Activated CD4-positive, alpha-beta T cell treated with anti-CD3 and anti-CD28 coated beads for 24 hours (primary cell): ENCODE data around the gene AFF1.
A peak's percentile ranks its signal among the peaks of the same experiment; 100 is the strongest.

ENCODE experiments used
- DNase-seq, 2 donors: peaks; one replicate each; pipeline ENCODE4 v3.0.0-alpha.2; 2020; ENCODE audit warnings: low read depth in 2 of 2

The AFF1 gene, protein sequence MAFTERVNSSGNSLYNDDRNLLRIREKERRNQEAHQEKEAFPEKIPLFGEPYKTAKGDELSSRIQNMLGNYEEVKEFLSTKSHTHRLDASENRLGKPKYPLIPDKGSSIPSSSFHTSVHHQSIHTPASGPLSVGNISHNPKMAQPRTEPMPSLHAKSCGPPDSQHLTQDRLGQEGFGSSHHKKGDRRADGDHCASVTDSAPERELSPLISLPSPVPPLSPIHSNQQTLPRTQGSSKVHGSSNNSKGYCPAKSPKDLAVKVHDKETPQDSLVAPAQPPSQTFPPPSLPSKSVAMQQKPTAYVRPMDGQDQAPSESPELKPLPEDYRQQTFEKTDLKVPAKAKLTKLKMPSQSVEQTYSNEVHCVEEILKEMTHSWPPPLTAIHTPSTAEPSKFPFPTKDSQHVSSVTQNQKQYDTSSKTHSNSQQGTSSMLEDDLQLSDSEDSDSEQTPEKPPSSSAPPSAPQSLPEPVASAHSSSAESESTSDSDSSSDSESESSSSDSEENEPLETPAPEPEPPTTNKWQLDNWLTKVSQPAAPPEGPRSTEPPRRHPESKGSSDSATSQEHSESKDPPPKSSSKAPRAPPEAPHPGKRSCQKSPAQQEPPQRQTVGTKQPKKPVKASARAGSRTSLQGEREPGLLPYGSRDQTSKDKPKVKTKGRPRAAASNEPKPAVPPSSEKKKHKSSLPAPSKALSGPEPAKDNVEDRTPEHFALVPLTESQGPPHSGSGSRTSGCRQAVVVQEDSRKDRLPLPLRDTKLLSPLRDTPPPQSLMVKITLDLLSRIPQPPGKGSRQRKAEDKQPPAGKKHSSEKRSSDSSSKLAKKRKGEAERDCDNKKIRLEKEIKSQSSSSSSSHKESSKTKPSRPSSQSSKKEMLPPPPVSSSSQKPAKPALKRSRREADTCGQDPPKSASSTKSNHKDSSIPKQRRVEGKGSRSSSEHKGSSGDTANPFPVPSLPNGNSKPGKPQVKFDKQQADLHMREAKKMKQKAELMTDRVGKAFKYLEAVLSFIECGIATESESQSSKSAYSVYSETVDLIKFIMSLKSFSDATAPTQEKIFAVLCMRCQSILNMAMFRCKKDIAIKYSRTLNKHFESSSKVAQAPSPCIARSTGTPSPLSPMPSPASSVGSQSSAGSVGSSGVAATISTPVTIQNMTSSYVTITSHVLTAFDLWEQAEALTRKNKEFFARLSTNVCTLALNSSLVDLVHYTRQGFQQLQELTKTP

DNA sequence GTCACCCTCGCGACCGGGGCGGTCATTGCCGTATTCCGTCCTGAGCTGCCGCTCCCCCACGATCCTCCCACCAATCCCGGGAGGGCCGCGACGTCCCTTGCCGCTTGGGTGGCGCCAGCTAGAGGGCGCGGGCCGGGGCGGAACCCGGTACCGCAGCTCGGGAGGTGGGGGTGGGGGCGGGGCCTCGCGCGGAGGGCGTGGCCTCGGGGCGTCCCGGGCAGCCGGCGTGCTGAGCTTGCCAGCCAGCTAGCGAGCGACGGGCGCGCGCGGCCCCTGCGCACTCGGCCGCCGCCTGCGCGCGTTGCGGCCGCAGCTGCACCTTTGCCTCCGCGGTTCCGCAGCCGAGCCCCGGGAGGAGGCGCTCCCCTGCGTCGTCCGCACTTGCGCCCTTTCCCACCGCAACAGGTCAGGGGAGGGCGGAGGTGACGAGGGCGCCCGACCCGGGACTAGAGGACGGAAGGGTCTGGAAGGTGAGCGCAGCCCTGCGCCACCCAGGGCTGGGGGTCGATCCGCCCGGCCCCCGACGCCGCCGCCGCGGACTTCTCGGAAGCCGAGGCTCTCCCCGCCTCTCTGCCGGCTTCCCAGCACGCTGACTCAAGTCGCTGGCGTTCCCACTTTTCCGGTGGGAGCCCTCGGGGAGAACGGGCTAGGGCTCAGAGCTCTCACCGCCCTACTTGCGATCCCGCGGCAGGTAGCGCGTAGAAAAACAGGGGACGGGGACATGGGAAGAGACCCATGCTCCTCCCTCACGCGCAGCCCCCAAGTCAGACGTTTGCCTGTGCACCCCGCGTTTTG lies at the start of gene AFF1:
AFF1 (plus strand) TSS at position 241 of the 795 bp plus-strand sequence. CDS start 13,523 bp downstream, outside the sequence.
- peak; percentile 74 for DNase-seq

DNA sequence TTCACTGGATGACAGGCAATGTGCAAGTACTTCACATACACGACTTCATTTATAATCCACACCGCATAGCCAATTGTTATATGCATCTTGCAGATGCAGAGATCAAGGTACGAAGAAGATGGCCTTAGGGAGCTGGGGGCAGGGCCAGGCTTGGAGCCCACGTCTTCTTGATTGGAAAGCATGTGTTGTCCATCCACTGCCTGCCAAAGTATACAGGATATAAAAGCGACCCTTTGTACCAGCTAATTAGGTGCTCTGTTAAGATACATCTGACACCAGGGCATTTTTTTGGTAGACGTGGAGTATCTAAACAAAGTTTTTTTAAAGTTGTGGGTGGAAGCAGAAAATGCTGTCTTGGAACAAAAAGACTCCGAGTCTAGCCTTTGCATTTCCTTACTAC lies 44.0 kb upstream of the AFF1 start:
- no peak for DNase-seq

DNA sequence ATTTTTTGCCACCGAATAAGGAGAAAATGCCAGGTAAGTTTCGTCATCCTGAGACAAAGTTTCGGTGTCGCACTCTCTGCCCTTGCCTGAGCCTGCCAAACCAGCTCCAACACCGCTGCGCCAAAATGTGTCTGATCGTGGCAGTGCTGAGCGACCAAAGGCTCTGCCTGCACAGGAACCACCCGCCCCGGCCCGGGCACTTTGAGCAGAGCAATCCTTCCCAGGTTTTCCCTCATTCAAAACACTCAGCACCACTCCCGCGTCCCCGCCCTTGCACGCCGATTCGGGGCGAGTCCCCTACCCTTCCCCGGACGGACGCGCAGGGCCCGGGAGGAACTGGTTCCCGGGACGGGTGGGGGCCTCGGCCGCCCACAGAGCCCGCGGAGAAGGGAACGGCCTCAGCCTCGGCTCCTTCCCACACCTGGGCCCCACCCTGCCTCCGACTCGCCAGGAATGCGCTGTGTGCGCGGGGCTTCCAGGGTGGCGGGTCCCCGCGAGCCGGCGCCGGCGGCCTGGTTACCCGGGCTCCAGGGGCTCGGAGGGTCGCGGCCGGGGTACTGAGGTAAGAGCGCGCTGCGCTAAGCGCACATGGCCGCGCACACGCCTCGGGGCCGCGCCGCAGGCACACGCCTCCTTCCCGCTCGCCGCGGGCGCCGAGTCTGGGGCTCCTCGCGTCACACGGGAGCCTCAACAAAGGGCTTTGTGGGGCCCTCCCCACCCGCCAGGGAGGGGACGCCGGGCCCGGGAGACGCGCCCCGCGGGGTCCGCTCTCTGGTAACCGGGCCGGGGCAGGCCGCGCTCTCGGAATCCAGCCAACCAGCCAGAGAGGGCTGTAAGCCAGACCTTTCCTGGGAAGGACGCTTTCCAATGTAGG lies 42.8 kb upstream of the AFF1 start, which contains the start of gene C4orf36:
C4orf36 (minus strand) TSS at position 661 of the 874 bp plus-strand sequence. CDS start 902 bp downstream, outside the sequence.
- peak in 1 of 2 donors; percentile 22 for DNase-seq

DNA sequence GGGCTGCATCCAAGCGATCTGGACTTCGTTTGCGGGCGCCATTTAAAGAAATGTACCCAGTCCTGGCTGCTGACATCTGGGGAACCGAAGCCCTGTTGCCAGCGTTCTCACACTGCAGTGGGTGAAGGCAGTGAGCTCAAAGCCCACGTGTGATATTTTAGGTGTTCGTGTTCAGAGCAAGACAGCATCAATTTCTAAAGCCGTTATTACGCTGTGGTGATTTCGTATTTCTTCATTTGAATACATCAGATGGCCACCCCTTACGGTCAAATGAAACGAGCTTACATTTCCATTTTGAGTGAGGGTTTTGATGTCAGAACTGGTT lies 42.2 kb upstream of the AFF1 start:
- DNase-seq, result no peak

DNA sequence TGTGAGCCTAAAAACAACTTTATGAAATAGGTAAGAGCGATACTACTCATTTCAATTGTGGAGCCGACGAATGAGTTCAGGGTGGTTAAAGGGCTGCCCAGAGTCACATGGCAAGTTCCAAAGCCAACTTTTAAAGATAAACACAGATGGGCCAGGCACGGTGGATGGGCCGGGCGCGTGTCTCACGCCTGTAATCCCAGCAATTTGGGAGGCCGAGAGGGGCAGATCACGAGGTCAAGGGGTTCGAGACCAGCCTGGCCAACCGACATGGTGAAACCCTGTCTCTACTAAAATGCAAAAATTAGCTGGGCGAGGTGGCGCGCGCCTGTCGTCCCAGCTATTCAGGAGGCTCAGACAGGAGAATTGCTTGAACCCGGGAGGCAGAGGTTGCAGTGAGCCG lies 41.7 kb upstream of the AFF1 start:
- DNase-seq, result no peak

DNA sequence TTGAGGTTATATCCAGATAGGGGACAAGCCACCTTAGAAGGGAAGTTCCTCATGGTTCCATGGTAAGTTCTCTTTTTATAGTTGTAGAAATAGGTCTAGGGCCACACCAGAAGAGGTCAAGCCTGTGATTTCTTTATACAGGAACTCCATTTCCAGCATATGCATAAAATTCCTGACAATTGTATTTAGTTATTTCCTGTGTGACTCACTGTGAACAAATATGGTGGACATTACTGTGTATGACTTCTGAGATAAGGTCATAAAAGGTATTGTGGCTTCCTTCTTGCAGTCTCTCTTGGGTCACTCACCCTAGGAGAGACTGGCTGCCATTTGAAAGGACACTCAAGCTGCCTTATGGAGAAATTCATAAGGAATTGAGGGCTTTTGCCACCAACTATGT lies 40.4 kb upstream of the AFF1 start:
- no peak for DNase-seq

DNA sequence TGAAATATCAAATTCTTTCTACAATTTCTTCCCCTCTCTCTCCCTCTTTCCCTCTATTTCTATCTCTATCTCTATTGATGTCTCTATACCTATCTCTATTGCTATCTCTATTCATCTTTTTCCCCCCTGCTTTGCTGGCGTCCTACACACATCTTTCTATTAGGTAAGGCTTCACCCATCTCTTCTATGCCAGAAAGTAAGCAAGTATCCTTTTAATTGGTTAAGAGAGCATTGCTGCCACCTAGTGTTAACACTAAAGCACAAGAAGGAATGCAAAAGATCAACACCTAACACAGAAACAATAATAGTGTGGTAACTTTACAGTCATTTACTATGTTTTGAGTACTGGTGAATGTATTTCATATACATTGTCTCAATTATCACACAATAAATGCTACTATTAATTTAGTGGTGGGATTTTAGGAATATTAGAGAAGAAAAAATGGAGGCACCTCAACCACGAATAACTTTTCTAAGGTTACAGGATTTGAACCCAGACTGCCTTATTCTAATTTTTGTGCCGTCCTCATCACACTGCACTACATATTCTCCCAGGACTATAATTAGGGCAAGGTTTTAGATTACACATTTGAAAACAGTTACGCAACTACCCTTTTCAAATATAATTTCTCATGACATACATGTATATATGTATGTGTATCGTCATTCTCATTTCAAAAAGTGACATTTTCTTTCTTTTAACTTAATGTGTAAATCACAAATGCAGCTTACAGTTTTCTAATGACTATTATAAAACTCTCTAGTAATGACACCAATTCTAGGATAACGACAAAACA lies 38.9 kb upstream of the AFF1 start:
- DNase-seq, result peak in 1 of 2 donors; percentile 23

DNA sequence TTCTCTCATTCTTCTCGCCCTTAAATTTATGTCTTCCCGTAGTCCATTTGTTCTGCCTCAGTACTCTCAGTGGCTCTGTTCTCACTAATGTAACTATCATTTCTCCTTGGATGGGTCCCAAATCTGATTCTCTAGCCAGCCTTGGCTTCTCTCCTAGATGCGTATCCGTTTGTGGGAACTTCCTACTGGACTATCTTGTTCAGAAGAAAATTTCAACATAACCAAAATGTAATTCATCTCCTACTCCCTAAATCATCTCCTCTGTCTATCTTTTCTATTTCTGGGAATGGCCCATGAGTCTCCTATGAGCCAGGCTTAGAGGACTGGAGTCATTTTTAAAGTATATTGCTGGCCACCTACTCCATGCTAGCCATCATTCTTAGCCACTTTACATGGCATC lies 38.2 kb upstream of the AFF1 start:
- no peak for DNase-seq

DNA sequence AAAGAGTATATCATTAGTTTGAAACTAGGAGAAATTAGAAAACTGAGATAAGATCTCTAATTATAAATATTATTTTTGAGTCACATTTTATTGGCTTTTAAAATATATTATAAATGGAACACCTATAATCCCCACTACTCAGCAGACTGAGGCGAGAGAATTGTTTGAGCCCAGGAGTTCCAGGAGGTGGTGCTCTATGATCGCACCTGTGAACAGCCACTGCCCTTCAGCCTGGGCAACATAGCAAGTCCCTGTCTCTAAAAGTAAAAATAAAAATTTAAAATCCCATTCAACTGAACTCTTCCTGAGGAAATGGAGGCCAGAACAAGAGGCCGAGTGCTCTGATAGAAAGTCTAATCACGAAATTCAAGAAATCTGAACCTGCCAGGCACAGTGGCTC lies 36.2 kb upstream of the AFF1 start:
- no peak for DNase-seq

DNA sequence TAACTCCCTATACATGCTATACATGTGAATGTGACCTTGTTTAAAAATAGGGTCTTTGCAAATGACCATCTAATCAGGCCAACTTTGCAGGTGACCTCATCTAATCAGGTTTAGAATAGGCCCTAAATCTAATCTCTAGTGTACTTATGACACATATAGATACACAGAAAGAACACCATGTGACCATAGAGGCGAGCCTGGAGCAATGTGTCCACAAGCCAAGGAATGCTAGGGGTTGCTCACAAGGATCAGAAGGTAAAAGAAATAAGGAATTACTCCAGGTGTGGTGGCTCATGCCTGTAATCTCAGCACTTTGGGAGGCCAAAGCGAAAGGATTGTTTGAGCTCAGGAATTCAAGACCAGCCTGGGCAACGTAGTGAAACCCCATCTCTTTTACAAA lies 32.9 kb upstream of the AFF1 start:
- no peak for DNase-seq

DNA sequence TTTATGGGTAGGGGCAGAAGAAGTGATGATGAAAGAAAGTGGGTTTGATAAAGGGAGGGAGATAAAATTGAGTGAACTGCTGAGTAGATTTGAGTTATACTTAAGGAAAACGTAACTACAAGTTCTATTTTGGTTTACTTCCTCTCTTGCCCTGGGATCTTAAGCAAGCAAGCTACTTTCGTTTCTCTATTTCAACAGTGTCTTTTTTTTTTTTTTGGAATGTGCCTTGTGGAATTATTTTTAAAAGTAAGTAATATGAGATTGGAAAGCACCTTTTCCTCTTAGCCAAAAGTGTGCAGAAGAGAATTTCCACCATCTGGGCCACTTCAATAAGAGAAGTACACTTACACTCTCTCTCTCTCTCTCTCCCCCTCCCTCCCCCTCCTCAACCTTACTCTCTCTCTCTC lies 26.6 kb upstream of the AFF1 start:
- no peak for DNase-seq

DNA sequence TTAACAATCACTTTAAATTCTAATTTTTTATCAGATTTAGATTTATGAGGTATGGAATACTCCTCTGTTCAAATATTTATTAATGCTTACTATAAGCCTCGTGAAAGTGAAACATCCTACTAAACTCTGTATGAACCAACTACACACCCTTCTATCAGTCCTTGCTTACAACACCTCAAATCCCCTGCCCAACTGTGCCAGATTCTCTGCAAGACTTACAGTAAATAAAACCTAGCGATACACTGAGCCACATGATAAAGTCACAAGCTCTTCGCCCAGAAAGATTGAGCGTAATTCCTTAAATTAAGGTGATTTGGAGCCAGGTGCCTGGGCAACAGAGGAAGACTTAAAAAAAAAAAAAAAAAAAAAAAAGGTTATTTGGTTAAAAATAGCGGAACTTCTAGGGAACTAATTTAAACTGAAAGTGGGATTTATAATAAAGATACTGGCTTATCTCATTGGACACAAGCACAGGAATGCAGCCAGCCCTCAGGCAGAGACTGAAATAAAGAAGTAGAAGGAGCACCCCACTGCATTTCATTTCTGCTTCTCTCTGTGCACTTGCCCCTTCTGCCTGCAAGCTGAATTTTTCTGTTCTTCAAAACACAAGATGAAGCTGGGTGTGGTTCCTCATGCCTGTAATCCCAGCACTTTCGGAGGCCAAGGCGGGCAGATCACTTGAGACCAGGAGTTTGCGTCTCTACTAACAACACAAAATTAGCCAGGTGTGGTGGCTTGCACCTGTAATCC lies 25.1 kb upstream of the AFF1 start:
- no peak for DNase-seq

DNA sequence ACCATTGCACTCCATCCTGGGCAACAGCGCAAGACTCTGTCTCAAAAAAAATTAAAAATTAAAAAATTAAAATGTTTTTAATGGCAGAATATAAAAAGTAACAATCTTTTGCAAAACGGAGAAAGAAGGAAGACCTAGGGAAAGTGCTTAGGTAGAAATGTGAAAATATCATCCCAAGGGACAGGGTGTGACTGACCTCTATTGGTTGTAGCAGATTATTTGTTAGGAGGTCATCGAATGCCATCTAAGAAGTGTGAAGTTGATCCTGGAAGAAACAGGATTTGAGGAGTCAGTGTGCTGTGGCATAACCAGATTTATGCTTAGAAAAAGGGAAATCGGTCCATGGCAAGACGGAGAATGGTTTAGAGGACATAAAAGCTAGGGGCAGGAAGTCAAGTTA lies 24.4 kb upstream of the AFF1 start:
- no peak for DNase-seq

DNA sequence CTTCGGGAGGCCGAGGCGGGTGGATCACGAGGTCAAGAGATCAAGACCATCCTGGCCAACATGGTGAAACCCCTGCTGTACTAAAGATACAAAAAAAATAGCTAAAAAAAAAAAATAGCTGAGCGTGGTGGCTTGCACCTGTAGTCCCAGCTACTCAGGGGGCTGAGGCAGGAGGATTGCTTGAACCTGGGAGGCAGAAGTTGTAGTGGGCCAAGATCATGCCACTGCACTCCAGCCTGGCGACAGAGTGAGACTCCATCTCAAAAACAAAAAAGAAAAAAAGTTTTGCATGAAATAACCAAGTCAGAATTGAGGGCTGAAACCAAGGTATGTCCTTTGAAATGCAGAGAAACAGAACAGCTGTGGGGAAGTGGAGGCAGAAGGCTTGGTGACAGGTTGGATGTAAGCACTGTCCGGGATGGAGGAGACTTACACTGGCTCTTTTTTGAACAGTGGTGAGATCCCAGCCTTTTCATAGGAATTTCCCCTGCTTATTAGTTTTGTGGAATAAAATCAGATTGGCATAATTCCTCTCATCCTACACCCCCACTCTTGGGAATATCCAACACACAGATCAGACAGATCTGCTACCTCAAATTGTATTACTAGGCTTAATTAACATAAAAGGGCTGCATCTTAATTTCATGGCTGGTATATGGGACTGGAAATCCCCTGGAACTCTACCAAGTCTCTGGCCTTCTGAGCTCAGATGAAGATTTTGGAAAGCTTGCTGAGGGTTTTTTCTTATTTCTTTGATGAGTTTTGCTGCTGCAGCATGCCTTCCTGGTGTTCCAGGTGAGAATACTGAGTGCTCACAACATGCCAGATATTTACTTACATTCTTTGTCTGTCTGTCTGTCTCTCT lies 23.8 kb upstream of the AFF1 start:
- no peak for DNase-seq

DNA sequence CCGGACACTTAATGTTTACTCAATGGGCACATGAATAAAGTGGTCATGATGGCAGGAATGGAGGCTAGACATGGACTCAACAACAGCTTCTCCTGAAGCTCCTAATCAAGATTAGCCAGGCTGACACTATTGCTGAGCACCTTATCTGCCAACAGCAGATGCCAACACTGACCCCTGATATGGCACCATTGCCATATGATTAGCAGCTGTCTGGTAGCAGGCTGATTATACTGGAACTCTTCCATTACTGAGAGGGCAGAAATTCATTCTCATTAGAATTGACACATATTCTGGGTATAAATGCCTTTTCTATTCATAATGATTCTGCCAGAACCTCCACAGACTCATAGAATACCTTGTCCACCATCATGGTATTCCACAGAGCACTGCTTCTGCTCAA lies 18.4 kb upstream of the AFF1 start:
- no peak for DNase-seq

DNA sequence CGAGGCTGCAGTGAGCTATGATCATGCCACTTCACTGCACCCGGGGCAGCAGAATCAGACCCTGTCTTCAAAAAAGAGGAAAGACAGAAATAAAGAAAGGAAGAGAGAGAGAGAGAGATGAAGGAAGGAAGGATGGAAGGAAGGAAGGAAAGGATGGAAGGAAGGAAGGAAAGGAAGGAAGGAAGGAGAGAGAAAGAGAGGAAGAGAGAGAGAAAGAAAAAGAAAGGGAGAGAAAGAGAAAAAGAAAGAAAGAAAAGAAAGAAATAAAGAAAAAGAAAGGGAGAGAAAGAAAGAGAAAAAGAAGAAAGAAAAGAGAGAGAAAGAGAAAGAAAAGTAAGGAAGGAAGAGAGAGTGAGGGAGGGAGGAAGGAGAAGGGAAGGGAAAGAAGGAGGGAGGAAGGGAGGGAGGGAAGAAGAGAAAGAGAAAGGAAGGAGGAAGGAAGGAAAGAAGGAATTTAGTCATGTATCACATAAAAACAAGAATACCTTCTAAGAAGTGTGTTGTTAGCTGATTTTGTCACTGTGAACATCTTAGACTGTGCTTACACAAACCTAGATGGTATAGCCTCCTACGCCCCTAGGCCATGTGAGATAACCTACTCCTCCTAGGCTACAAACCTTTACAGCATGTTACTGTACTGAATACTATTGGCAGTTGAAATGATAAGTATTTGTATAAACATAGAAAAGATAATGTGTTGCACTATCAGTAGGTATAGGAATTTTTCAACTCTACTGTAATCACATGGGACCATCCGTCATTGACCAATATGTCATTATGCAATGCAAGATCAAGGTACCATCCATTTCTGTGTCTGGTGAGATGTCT lies 17.4 kb upstream of the AFF1 start:
- no peak for DNase-seq

DNA sequence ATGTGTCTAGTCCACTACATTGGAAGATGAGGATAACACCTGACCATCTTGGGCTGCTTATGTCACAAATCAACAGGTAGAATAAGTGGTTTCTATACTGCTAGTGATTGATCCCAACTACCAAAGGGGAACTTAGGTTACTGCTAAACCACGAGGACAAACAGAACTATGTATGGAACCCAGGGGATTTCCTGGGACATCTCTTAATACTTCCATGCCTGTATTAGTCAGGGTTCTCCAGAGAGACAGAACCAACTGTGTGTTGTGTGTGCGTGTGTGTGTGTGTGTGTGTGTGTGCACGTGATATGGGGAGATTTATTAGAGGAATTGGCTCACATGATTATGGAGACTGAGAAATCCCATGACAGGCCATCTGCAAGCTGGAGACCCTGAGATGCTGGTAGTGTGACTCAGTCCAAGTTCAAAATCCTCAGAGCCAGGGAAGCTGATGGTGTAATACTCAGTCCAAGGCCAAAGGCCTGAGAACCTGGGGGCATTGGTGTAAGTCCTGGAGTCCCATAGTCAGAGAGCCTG lies 16.2 kb upstream of the AFF1 start:
- DNase-seq, result no peak
